Left renal pelvis (tissue), 4 donors: Measurements from ENCODE around the gene GABARAPL2. TPM values are rescaled to one million over a fixed set of nuclear protein-coding genes. Genes with fewer than 3 reads are reported as not detected.

Experiments
- DNase-seq, 4 donors: peaks; one replicate each; pipeline ENCODE4 v3.0.0-alpha.2; 2013; ENCODE audit warnings: low read depth in 4 of 4, low spot score in 3 of 4
- polyA plus RNA-seq, 4 donors: library from polyadenylated mRNA; unstranded; fragments of 120-200 nt; gene quantifications; one replicate each; pipeline ENCODE4 v1.2.1, GENCODE V29; 2013; ENCODE audit not compliant: insufficient read length in 4 of 4

The GABARAPL2 gene
- polyA plus RNA-seq, 4 donors, result 152 to 195 (median 184) TPM

GRCh38 chr16:75626806-75627205, 60.6 kb downstream of the GABARAPL2 start:
- DNase-seq, result no peak

Other genes starting within 250 kb of the GABARAPL2 start
- 100 to 1,000 TPM; 149 to 200 (median 170) TPM for gene CFDP1, start 132.9 kb upstream of the GABARAPL2 start, polyA plus RNA-seq
- 10 to 100 TPM; 32.8 to 45.3 (median 40.3) TPM for gene TMEM170A, start 101.7 kb upstream of the GABARAPL2 start, polyA plus RNA-seq
- 1 to 10 TPM in 3 of 4 donors, under 1 TPM in 1; 0.26 to 1.3 (median 1.2) TPM for gene CHST6, start 70.9 kb upstream of the GABARAPL2 start, polyA plus RNA-seq
- 1 to 10 TPM in 1 of 4 donors, under 1 TPM in 3; 0.37 to 1.2 (median 0.61) TPM for gene CHST5, start 30.3 kb upstream of the GABARAPL2 start, polyA plus RNA-seq
- 10 to 100 TPM; 12.1 to 21.2 (median 20.2) TPM for gene TMEM231, start 10.1 kb upstream of the GABARAPL2 start, polyA plus RNA-seq
- 10 to 100 TPM; 35.3 to 59.5 (median 52.3) TPM for gene ADAT1, start 56.9 kb downstream of the GABARAPL2 start, polyA plus RNA-seq
- 100 to 1,000 TPM; 102 to 152 (median 135) TPM for gene KARS1, start 81.3 kb downstream of the GABARAPL2 start, polyA plus RNA-seq
- 10 to 100 TPM; 82.3 to 98.4 (median 87.9) TPM for gene TERF2IP, start 81.4 kb downstream of the GABARAPL2 start, polyA plus RNA-seq
- under 1 TPM in 2 of 4 donors, not detected in 2; 0.15 to 0.19 TPM for gene CPHXL2, start 110.6 kb downstream of the GABARAPL2 start, polyA plus RNA-seq
- gene DUXB, start 135.1 kb downstream of the GABARAPL2 start, polyA plus RNA-seq, result not detected
- not detected for gene CPHXL, start 160.1 kb downstream of the GABARAPL2 start, polyA plus RNA-seq